H1 (cell line): Measurements from ENCODE around the gene ASTN2. TPM values are rescaled to one million over a fixed set of nuclear protein-coding genes. Genes with fewer than 3 reads are reported as not detected.

Experiments used
- CTCF ChIA-PET: fragments of 300-600 bp; sonication (Branson Sonifier 250); formaldehyde crosslinking; loops from one replicate; lab custom pipeline; 2021; ENCODE audit not compliant: partially characterized antibody; lab: Charles Lee
- POLR2A ChIA-PET: fragments of 300-600 bp; sonication (Branson Sonifier 250); formaldehyde crosslinking; loops from one replicate; lab custom pipeline; 2021; ENCODE audit warnings: inconsistent platforms; ENCODE audit not compliant: partially characterized antibody; lab: Charles Lee
- DNase-seq, 2 experiments: peaks; one replicate each; pipeline versions ENCODE4 v3.0.0 to v3.0.0-alpha.2; 2010 to 2022; ENCODE audit warnings: low spot score in 2 of 2, low read depth in 1 of 2, mixed read lengths in 1 of 2
- FAIRE-seq: peaks from 2 replicates; lab custom pipeline; 2011; peaks lifted over from hg19 to GRCh38; lab: Jason Lieb, UNC
- H2AFZ ChIP-seq: 2 replicates; pipeline ENCODE4 v1.8.1; 2012; ENCODE audit warnings: low read length, inconsistent platforms
- H2AK5ac ChIP-seq: 2 replicates; pipeline ENCODE4 v1.6.1; 2013; ENCODE audit warnings: low read depth, low read length
- H2BK120ac ChIP-seq: replicated peaks from 2 replicates; pipeline ENCODE3; 2013; ENCODE audit warnings: low read depth, low read length, inconsistent platforms
- H2BK12ac ChIP-seq: 2 replicates; pipeline ENCODE4 v1.6.1; 2013; ENCODE audit warnings: low read depth, low read length
- H2BK15ac ChIP-seq: 2 replicates; pipeline ENCODE4 v1.6.1; 2013; ENCODE audit warnings: low read length
- H2BK20ac ChIP-seq: 2 replicates; pipeline ENCODE4 v1.6.1; 2013; ENCODE audit warnings: low read length
- H2BK5ac ChIP-seq: 2 replicates; pipeline ENCODE4 v1.6.1; 2013; ENCODE audit warnings: low read depth, low read length
- H3K14ac ChIP-seq: 2 replicates; pipeline ENCODE4 v1.6.1; 2013; ENCODE audit warnings: inconsistent platforms; ENCODE audit not compliant: insufficient read length
- H3K18ac ChIP-seq: 2 replicates; pipeline ENCODE4 v1.6.1; 2013; ENCODE audit warnings: low read length; ENCODE audit errors: extremely low read depth
- H3K23ac ChIP-seq: 2 replicates; pipeline ENCODE4 v1.6.1; 2013; ENCODE audit warnings: inconsistent platforms; ENCODE audit not compliant: insufficient read length
- H3K23me2 ChIP-seq: 2 replicates; pipeline ENCODE4 v1.6.1; 2013; ENCODE audit warnings: low read depth, low read length
- H3K27ac ChIP-seq: 2 replicates; pipeline ENCODE4 v1.6.1; 2011; ENCODE audit warnings: low read depth, low read length, inconsistent platforms
- H3K27me3 ChIP-seq, 4 experiments: replicated peaks in 1 of 4; 1 replicate in 1 of 4; 2 replicates in 3 of 4; pipeline versions ENCODE4 v1.6.1 to v1.8.1; 2011 to 2013; ENCODE audit warnings: low read length in 3 of 4, mild to moderate bottlenecking in 3 of 4, inconsistent platforms in 2 of 4, mixed read lengths in 2 of 4, moderate library complexity in 1 of 4; ENCODE audit not compliant: control insufficient read depth in 3 of 4, insufficient read depth in 3 of 4; ENCODE audit errors: extremely low read depth in 1 of 4
- H3K36me3 ChIP-seq, 4 experiments: 2 replicates each; pipeline versions ENCODE4 v1.6.1 to v1.8.1; 2011 to 2013; ENCODE audit warnings: mild to moderate bottlenecking in 4 of 4, low read length in 3 of 4, moderate library complexity in 2 of 4, control low read depth in 1 of 4, inconsistent platforms in 1 of 4; ENCODE audit not compliant: insufficient read depth in 4 of 4, control insufficient read depth in 2 of 4
- H3K4ac ChIP-seq: replicated peaks from 2 replicates; pipeline ENCODE3; 2013; ENCODE audit warnings: low read length, low read depth, mixed read lengths, inconsistent platforms; ENCODE audit not compliant: insufficient read length
- H3K4me1 ChIP-seq, 4 experiments: replicated peaks in 1 of 4; 1 replicate in 1 of 4; 2 replicates in 3 of 4; pipeline versions ENCODE4 v1.6.1 to v1.8.1; 2011 to 2013; ENCODE audit warnings: low read length in 3 of 4, inconsistent platforms in 2 of 4, mixed read lengths in 1 of 4; ENCODE audit not compliant: insufficient read depth in 4 of 4, control insufficient read depth in 3 of 4
- H3K4me2 ChIP-seq, 2 experiments: 2 replicates each; pipeline versions ENCODE4 v1.6.1 to v1.8.1; 2011 to 2013; ENCODE audit warnings: low read depth in 2 of 2, low read length in 2 of 2, control low read depth in 1 of 2, inconsistent platforms in 1 of 2, mild to moderate bottlenecking in 1 of 2; ENCODE audit not compliant: insufficient read depth in 1 of 2
- H3K4me3 ChIP-seq, 4 experiments: fragments of 200-600, 300-600 bp in 1 of 4; sonication (generic), shearing (Covaris generic), sonication (Bioruptor Twin) in 1 of 4; 2 replicates each; pipeline versions ENCODE4 v1.5.1 to v1.8.1; 2011 to 2016; ENCODE audit warnings: low read length in 4 of 4, low read depth in 3 of 4, control low read depth in 2 of 4, inconsistent platforms in 2 of 4, mild to moderate bottlenecking in 2 of 4, mixed read lengths in 1 of 4, moderate library complexity in 1 of 4; ENCODE audit not compliant: insufficient read depth in 2 of 4; ENCODE audit errors: extremely low read depth in 1 of 4
- H3K56ac ChIP-seq: replicated peaks from 2 replicates; pipeline ENCODE3; 2013; ENCODE audit warnings: low read depth, mild to moderate bottlenecking, mixed read lengths, low read length, inconsistent platforms; ENCODE audit not compliant: insufficient read length
- H3K79me1 ChIP-seq: 2 replicates; pipeline ENCODE4 v1.6.1; 2013; ENCODE audit warnings: low read depth, low read length, control low read depth
- H3K79me2 ChIP-seq, 2 experiments: 2 replicates each; pipeline versions ENCODE4 v1.6.1 to v1.8.1; 2012 to 2013; ENCODE audit warnings: low read length in 2 of 2, mild to moderate bottlenecking in 2 of 2, inconsistent platforms in 1 of 2; ENCODE audit not compliant: insufficient read depth in 2 of 2, control insufficient read depth in 1 of 2
- H3K9ac ChIP-seq, 4 experiments: replicated peaks in 1 of 4; 1 replicate in 1 of 4; 2 replicates in 3 of 4; pipeline versions ENCODE4 v1.6.1 to v1.8.1; 2011 to 2013; ENCODE audit warnings: low read depth in 3 of 4, low read length in 3 of 4, control low read depth in 2 of 4, mild to moderate bottlenecking in 2 of 4, moderate library complexity in 2 of 4, inconsistent platforms in 1 of 4; ENCODE audit errors: extremely low read depth in 1 of 4
- H3K9me3 ChIP-seq, 2 experiments: 2 replicates each; pipeline versions ENCODE4 v1.6.1 to v1.8.1; 2012 to 2013; ENCODE audit warnings: mild to moderate bottlenecking in 2 of 2, moderate library complexity in 2 of 2, control low read depth in 1 of 2, inconsistent platforms in 1 of 2, low read depth in 1 of 2, low read length in 1 of 2, mixed read lengths in 1 of 2; ENCODE audit not compliant: insufficient read depth in 2 of 2
- H4K20me1 ChIP-seq, 2 experiments: replicated peaks in 1 of 2; 2 replicates each; pipeline versions ENCODE3 to v1.8.1; 2011 to 2013; ENCODE audit warnings: inconsistent platforms in 2 of 2, low read length in 2 of 2, mild to moderate bottlenecking in 1 of 2; ENCODE audit not compliant: insufficient read depth in 2 of 2, control insufficient read depth in 1 of 2
- H4K5ac ChIP-seq: 2 replicates; pipeline ENCODE4 v1.6.1; 2013; ENCODE audit warnings: low read length, low read depth, mixed read lengths, inconsistent platforms; ENCODE audit not compliant: insufficient read length
- H4K8ac ChIP-seq: 2 replicates; pipeline ENCODE4 v1.8.0; 2013; ENCODE audit warnings: mild to moderate bottlenecking, moderate library complexity, low read length, inconsistent platforms; ENCODE audit not compliant: insufficient read depth; ENCODE audit errors: extremely low read depth
- H4K91ac ChIP-seq: replicated peaks from 2 replicates; pipeline ENCODE3; 2013; ENCODE audit warnings: low read length, mixed read lengths, inconsistent platforms; ENCODE audit not compliant: insufficient read length
- BACH1 ChIP-seq: IDR thresholded peaks from 2 replicates; pipeline ENCODE4 v1.6.1; 2012; ENCODE audit warnings: low read length, improper control_type of control experiment
- SRF ChIP-seq: IDR thresholded peaks from 2 replicates; pipeline ENCODE4 v1.6.1; 2011; ENCODE audit warnings: mild to moderate bottlenecking, low read depth, low read length, moderate library complexity
- TEAD4 ChIP-seq: IDR thresholded peaks from 2 replicates; pipeline ENCODE4 v1.6.1; 2012; ENCODE audit warnings: low read depth, low read length, inconsistent platforms, mixed read lengths
- polyA plus RNA-seq, 7 experiments: library from polyadenylated mRNA; depleted of rRNA in 3 of 7; stranded (reverse) in 5 of 7; unstranded in 2 of 7; fragments of >200 nt in 5 of 7; fragments of 200-250 nt in 2 of 7; gene quantifications; 1 replicate in 5 of 7; 2 replicates in 1 of 7; 4 replicates in 1 of 7; pipeline versions ENCODE4 v1.2.1 to v1.2.3, GENCODE V29; 2011 to 2013; ENCODE audit warnings: missing spikeins in 2 of 7, mixed read lengths in 2 of 7
- total RNA-seq: library from RNA; stranded (reverse); fragmentation: NEBNext Ultra II Directional; extraction: Animal tissue kit (Norgen Biotek cat#: 25700); gene quantifications from 2 replicates; pipeline ENCODE4 v1.2.1, GENCODE V29; 2021

The ASTN2 gene
- total and polyA plus RNA-seq, 2 of the 8 experiments (the other 6 are each of a cell fraction or from before 2014, with no cell fraction given), result 8.2 to 13.7 TPM

DNA sequence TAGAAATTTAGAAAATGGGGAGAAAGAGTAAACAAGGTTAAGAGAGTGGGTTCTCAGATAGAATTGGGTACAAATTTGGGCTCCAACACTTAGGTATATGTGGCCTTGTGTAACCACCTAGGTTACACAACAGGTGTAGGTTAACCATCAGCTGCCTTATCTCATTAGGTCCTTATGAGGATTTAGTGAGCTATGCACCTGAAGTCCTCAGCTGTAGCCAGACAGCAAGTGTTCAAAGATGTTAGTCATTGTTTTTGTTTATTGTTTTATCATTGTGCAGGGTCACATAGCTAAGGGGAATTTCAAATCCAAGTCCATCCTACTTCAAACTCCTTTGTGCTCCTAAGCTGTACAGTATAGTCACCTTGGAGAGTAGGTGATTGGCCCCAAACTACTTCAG, 728.7 kb downstream of the ASTN2 start:
- POLR2A ChIA-PET, result no interaction called here
- FAIRE-seq, result no peak

More for the DNA sequence above, 728.7 kb downstream of the ASTN2 start:
- H3K4me2 ChIP-seq, result peak overlapping the region; percentile 73 to 96
- peaks cover 0 to 1% of the 10 kb centered on the region in 2 experiments for H4K20me1 ChIP-seq
- H3K4ac ChIP-seq, result no peak overlapping the region
- H4K8ac ChIP-seq, result no peak overlapping the region
- no peaks in the 10 kb centered on the region for H3K9me3 ChIP-seq
- no peak overlapping the region for H3K56ac ChIP-seq
- H2BK5ac ChIP-seq, result no peak overlapping the region
- no peaks in the 10 kb centered on the region; a peak in 1 of 8 replicates for H3K36me3 ChIP-seq
- H3K9ac ChIP-seq, result no peak overlapping the region
- H3K23me2 ChIP-seq, result peaks cover 12% of the 10 kb centered on the region
- no peak overlapping the region for H3K18ac ChIP-seq
- no peak overlapping the region for H2AFZ ChIP-seq
- TF ChIP-seq SRF (no peak), TEAD4 (no peak), BACH1 (no peak)
- H3K23ac ChIP-seq, result no peak overlapping the region
- no peak overlapping the region for H4K5ac ChIP-seq
- no peak for DNase-seq
- peak overlapping the region in 2 of 4 experiments; percentile 67 to 89; a peak in 3 of 8 replicates for H3K4me3 ChIP-seq
- no peak overlapping the region for H2AK5ac ChIP-seq
- peaks cover 0 to 18% of the 10 kb centered on the region in 2 experiments; a peak in 2 of 4 replicates for H3K79me2 ChIP-seq
- H3K27me3 ChIP-seq, result no peaks in the 10 kb centered on the region; a peak in 2 of 7 replicates
- H3K79me1 ChIP-seq, result no peaks in the 10 kb centered on the region; the same call in 1 of the 2 replicates
- no peak overlapping the region for H2BK120ac ChIP-seq
- H2BK15ac ChIP-seq, result 0 out of 2 replicates have a peak overlapping the region, but pooled peaks have one; percentile 49
- H3K14ac ChIP-seq, result no peak overlapping the region
- CTCF ChIA-PET, result interaction anchor here (1.2 to 1.4 kb wide), 3 partner anchors 11 to 97 kb away, joined by 3 to 4 read pairs (median 4); no protein-coding TSS in a partner anchor
- H3K4me1 ChIP-seq, result peaks cover 0 to 9% (median 1%) of the 10 kb centered on the region in 4 experiments; a peak in 5 of 7 replicates
- no peak overlapping the region for H3K27ac ChIP-seq
- peak overlapping the region; percentile 77; the same call in 1 of the 2 replicates for H2BK20ac ChIP-seq
- H2BK12ac ChIP-seq, result no peak overlapping the region
- H4K91ac ChIP-seq, result no peak overlapping the region
